GM18499 (cell line): ENCODE measurements around the gene ZNF683.
"Not testable (repeated sequence)": the region's sequence is repeated elsewhere in the genome, so short reads cannot be mapped to it uniquely, and the experiment has no call there.

Experiments
- ATAC-seq: cut with Tn5 transposase; IDR thresholded peaks from one replicate; pipeline ENCODE4 v1.9.1; 2021; ENCODE audit warnings: moderate number of reproducible peaks; ENCODE audit not compliant: insufficient read depth, unreplicated experiment

Gene ZNF683

GRCh38 chr1:26372611-26373010 is at the start of gene ZNF683:
Gene ZNF683, minus strand, starts transcription at chr1:26372750. Its CDS starts 4,179 bp downstream, at chr1:26368571.
- not testable (repeated sequence) for ATAC-seq

GRCh38 chr1:26419494-26419893 is 46.9 kb upstream of the ZNF683 start:
- ATAC-seq: no peak

- ATAC-seq: no peak
Observed at GRCh38 chr1:26418865-26419349, 46.4 kb upstream of the ZNF683 start.

- ATAC-seq: no peak
Observed at GRCh38 chr1:26417111-26417759, 44.7 kb upstream of the ZNF683 start.

DNA sequence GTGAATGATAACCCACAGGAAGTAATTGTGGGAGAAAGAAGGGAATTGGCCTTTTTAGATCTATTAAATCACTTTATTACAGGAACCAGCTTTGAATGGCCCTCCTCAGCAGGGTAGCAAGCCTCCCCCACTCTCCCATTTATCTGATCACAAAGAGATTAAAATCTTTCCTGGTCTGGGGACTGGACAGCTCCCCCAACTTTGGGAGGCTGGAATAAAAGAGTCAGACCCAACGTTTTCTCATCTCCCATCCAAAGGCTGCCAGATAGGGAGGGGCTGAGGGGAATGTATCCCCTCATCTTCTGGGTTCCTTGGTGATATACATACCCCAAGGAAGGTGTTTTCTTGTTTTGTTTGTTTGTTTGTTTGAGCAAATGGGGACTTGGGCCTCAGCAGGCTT is 40.5 kb upstream of the ZNF683 start:
- no peak for ATAC-seq

GRCh38 chr1:26412180-26412840 is 39.8 kb upstream of the ZNF683 start:
- no peak for ATAC-seq

DNA sequence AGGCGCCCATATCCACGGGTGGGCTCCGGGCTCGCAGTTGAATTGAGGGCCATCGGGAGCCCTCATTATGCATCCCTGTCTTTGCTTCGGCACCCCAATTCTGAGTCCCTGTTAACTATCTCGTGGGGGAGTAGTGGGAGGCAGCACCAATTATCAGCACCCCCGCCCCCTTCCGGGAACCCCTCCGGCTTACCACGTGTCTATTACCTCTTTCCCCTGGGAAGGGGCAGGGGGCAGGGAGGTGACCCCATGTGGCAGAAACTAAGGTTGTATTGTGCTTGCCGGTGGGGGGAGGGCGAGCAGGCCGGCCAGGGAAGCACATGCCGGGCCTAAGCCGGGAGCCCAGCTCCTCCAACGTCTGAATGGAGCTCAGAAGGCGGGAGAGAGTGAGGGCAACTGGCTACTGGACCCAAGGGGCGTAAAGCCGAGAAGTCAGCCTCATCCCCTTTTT is 39.1 kb upstream of the ZNF683 start:
- ATAC-seq: no peak

DNA sequence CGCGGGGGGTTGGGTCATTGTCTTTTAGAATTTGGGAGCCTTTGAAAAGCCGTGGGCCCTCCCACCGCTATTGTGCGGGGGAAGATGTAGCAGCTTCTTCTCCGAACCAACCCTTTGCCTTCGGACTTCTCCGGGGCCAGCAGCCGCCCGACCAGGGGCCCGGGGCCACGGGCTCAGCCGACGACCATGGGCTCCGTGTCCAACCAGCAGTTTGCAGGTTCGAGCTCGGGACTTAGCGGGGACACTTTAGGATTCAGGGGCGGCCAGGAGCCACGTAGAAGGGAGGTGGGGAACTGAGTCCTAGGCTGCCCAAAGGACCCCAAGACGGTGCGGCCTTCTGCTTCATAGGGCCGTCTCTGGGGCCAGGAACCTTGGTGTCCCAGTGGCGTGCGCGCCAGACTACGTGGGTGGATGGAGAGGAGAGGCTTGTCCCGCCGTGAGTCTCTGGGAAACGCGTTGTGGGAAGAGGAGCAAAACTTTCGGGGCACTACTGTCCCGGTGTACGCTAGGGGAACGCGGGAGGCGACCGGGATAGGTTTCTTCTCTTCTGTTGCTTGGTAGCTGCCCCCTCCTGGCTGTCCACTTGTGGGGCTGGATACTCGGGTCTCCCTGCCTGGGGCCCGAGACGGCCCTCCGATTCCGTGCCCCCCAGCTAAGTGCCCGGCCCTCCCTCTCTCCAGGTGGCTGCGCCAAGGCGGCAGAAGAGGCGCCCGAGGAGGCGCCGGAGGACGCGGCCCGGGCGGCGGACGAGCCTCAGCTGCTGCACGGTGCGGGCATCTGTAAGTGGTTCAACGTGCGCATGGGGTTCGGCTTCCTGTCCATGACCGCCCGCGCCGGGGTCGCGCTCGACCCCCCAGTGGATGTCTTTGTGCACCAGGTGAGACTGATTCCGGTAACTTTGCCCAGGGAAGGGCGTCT is 38.4 kb upstream of the ZNF683 start, which contains the start of gene LIN28A:
LIN28A (plus strand) TSS at position 112 of the 918 bp plus-strand sequence; CDS start at position 187, 75 bp downstream.
- no peak for ATAC-seq

GRCh38 chr1:26409191-26409807 is 36.7 kb upstream of the ZNF683 start:
- ATAC-seq: no peak

GRCh38 chr1:26408604-26409003 is 36.1 kb upstream of the ZNF683 start:
- ATAC-seq: no peak

- ATAC-seq: no peak
Observed at GRCh38 chr1:26405281-26405915, 32.8 kb upstream of the ZNF683 start.

DNA sequence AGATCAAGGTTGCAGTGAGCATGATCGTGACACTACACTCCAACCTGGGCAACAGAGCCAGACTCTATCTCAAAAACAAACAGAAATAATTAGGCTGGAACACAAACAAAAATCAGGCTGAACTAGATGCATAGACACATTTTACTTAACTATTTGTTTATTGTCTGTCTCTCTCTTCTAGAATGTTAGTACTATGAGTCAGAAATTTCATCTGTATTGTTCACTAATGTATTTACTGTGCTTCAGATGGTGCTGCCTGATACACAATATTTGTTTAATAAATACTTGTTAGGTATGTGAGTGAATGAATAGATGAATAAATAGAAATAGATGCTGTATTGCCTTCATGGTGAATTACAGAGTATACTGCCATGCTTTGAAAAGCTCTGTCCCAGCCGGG is 32.1 kb upstream of the ZNF683 start:
- ATAC-seq: no peak

DNA sequence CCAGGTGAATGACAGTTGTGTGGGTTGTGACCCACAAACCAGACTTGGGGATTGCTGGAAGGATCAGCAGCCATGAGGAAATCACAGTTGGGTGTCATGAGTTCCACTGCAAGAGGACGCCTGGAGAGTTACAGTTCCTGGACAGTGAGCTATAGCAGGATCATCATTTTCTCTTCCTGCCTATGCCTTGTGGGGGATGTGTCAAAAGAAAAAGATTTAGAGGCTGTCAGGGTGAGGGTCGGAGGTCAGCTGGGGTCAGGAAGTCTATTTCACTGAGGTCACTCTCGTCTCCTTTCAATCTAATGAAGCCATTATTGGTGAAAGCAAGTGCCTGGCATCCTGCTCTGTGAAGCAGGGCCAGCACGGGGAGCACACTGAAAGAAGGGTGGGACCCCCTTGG is 31.1 kb upstream of the ZNF683 start:
- ATAC-seq: no peak

- no peak for ATAC-seq
Observed at GRCh38 chr1:26401891-26402290, 29.3 kb upstream of the ZNF683 start.

- no peak for ATAC-seq
Observed at GRCh38 chr1:26399034-26399433, 26.5 kb upstream of the ZNF683 start.

DNA sequence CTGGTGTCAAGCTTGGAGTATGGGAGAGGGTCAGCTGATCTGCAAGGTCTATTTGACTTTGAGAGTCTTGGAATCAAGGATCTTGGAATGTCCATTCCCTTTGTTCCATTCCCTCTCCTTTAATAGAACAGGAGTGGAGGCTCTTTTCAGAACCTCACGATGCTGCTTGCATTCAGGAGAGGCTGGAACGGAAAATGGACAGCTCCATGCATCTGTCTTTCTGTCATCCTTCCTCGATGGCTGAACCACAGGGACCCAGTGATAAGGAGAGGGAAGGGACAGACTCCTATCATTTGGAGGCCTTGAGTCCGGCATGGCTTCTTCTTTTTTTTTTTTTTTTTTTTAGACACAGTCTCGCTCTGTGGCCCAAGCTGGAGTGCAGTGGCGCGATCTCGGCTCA is 23.2 kb upstream of the ZNF683 start:
- no peak for ATAC-seq

DNA sequence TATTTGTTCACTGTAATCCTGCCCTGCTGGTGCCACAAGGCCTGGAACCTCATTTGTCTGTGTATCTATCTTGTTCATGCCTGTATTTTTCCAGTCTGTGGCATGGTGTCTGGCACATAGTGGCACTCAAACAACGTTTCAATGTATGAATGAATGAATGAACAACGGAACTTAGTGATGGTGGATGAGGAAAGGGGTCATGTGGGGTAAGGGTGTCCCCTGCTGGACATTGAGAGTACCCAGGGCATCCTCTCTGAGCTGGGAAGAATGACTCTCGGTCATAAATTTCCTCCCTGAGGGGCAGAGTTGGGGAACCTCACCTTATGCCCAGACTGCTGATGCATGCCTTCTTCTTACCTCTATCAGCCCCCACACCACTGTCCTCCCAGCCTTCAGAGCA is 18.9 kb upstream of the ZNF683 start:
- no peak for ATAC-seq

- ATAC-seq: no peak
Observed at GRCh38 chr1:26389604-26390247, 17.2 kb upstream of the ZNF683 start.

DNA sequence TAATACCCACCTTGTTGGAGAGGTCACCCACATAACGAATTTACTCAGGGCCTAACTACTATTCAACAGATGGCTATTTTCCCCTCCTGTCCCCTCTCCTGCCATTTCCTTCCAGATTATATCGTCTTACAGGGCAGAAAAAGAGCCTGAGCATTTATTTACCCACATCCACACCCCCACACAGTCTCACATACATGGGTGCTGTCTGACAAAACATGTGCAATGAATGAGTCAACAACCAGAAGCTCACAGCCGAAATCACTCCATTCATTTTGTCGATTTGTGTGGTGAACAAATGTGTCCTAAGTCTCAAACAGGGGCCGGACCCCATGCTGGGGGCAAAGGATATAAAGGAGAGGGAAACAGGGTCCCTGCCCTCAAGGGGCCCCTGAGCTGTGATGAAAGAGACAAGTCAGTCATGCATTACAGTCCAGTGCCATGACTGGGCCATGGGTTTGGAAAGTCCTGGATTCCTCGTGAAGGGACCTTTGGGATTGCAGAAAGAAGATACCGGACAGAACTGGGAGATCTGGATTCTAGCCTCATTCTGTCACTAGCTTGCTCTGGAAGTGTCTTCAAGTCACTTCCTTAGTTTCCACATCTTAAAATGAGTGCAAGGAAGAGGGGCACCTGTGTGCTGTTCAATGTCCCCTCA is 16.4 kb upstream of the ZNF683 start:
- ATAC-seq: no peak
